Neural progenitor cell (in vitro differentiated cells): ENCODE data around the gene CEBPZ. TPM values are rescaled to one million over a fixed set of nuclear protein-coding genes. Genes with fewer than 3 reads are reported as not detected.
"Not testable (repeated sequence)": the region's sequence is repeated elsewhere in the genome, so short reads cannot be mapped to it uniquely, and the experiment has no call there.

Source experiments
- DNase-seq: peaks from one replicate; pipeline ENCODE4 v3.0.0-alpha.2; 2016; ENCODE audit warnings: low spot score
- H2AFZ ChIP-seq: fragments of 200-600 bp; sonication (generic); replicated peaks from 2 replicates; pipeline ENCODE4 v1.6.1; 2016; ENCODE audit warnings: antibody characterized with exemption
- H3F3A ChIP-seq: fragments of 200-600 bp; sonication (generic); 2 replicates; pipeline ENCODE4 v1.6.1; 2016; ENCODE audit warnings: antibody characterized with exemption, low read depth
- H3K27ac ChIP-seq: fragments of 200-600 bp; sonication (generic); 2 replicates; pipeline ENCODE4 v1.5.1; 2016; ENCODE audit warnings: mild to moderate bottlenecking
- H3K27me3 ChIP-seq: fragments of 200-600 bp; sonication (generic); 2 replicates; pipeline ENCODE4 v1.6.1; 2016; ENCODE audit warnings: mild to moderate bottlenecking, moderate library complexity
- H3K36me3 ChIP-seq: fragments of 200-600 bp; sonication (generic); 2 replicates; pipeline ENCODE4 v1.5.1; 2016
- H3K4me1 ChIP-seq: fragments of 200-600 bp; sonication (generic); 2 replicates; pipeline ENCODE4 v1.6.1; 2016; ENCODE audit warnings: mixed run types
- H3K4me2 ChIP-seq: fragments of 200-600 bp; sonication (generic); 2 replicates; pipeline ENCODE4 v1.6.1; 2016
- H3K4me3 ChIP-seq: fragments of 200-600 bp; sonication (generic); 2 replicates; pipeline ENCODE4 v1.5.1; 2016
- H3K79me2 ChIP-seq: fragments of 200-600 bp; sonication (generic); 2 replicates; pipeline ENCODE4 v1.6.1; 2016; ENCODE audit warnings: low read depth
- H3K9ac ChIP-seq: fragments of 200-600 bp; sonication (generic); 2 replicates; pipeline ENCODE4 v1.6.1; 2016
- H3K9me3 ChIP-seq: fragments of 200-600 bp; sonication (generic); 2 replicates; pipeline ENCODE4 v1.5.1; 2016; ENCODE audit warnings: low read depth
- H4K20me1 ChIP-seq: fragments of 200-600 bp; sonication (generic); 2 replicates; pipeline ENCODE4 v1.6.1; 2016; ENCODE audit warnings: low read depth
- H3K27ac Mint-ChIP-seq: 3 replicates; pipeline ENCODE4 v1.8.0; 2021; ENCODE audit warnings: mixed read lengths
- H3K27me3 Mint-ChIP-seq: 2 replicates; pipeline ENCODE4 v1.8.0; 2022; ENCODE audit warnings: low read depth, mild to moderate bottlenecking, inconsistent platforms, moderate library complexity, mixed read lengths; ENCODE audit not compliant: insufficient read depth
- H3K36me3 Mint-ChIP-seq: 3 replicates; pipeline ENCODE4 v1.8.0; 2021; ENCODE audit warnings: mixed read lengths
- H3K4me1 Mint-ChIP-seq: 3 replicates; pipeline ENCODE4 v1.8.0; 2021; ENCODE audit warnings: mixed read lengths
- H3K4me3 Mint-ChIP-seq: 3 replicates; pipeline ENCODE4 v1.8.0; 2021; ENCODE audit warnings: mild to moderate bottlenecking, moderate library complexity, mixed read lengths
- H3K9me3 Mint-ChIP-seq: 3 replicates; pipeline ENCODE4 v1.8.0; 2020; ENCODE audit warnings: mixed read lengths
- CTCF ChIP-seq: fragments of 200-600 bp; sonication (generic); IDR thresholded peaks from 2 replicates; pipeline ENCODE4 v1.5.1; 2017; ENCODE audit warnings: antibody characterized with exemption, mild to moderate bottlenecking
- EZH2 ChIP-seq: fragments of 200-600 bp; sonication (generic); IDR thresholded peaks from 2 replicates; pipeline ENCODE4 v1.6.1; 2017; ENCODE audit warnings: antibody characterized with exemption, mild to moderate bottlenecking, moderate library complexity
- EZH2phosphoT487 ChIP-seq: fragments of 200-600 bp; sonication (generic); IDR thresholded peaks from 2 replicates; pipeline ENCODE4 v1.6.1; 2017; ENCODE audit warnings: antibody characterized with exemption
- total RNA-seq: library from RNA; depleted of rRNA; stranded (reverse); fragments of >200 nt; gene quantifications from 2 replicates; pipeline ENCODE4 v1.2.3, GENCODE V29; 2015; ENCODE audit warnings: low replicate concordance

The CEBPZ gene
- total RNA-seq, 1 donor from 2014 or later = 86.6 TPM

- H2AFZ ChIP-seq = no peak within 1 kb of the TSS
Measured at GRCh38 chr2:37196320-37197195, 34.8 kb downstream of the CEBPZ start, which contains the start of gene CEBPZOS. Gene CEBPZOS, plus strand, starts transcription at chr2:37196496. Its CDS starts 3,209 bp downstream, at chr2:37199705.

GRCh38 chr2:37195862-37196319 is 35.5 kb downstream of the CEBPZ start:
- not testable (repeated sequence) for H4K20me1 ChIP-seq, H3K9ac ChIP-seq, DNase-seq, H3K79me2 ChIP-seq, H3K4me2 ChIP-seq, H3K4me1 Mint-ChIP-seq, H3K36me3 Mint-ChIP-seq, H3K27ac ChIP-seq, H3K27ac Mint-ChIP-seq, H3K27me3 Mint-ChIP-seq, H3K27me3 ChIP-seq, H3K9me3 Mint-ChIP-seq, H2AFZ ChIP-seq, H3K36me3 ChIP-seq, H3K9me3 ChIP-seq
- H3F3A ChIP-seq = peaks cover 31% of the 10 kb centered on the region
- H3K4me3 Mint-ChIP-seq = peak overlapping the region; percentile 91
- peak overlapping the region; percentile 47 for H3K4me3 ChIP-seq
- H3K4me1 ChIP-seq = peaks cover 31% of the 10 kb centered on the region

More at GRCh38 chr2:37196320-37197195, 34.8 kb downstream of the CEBPZ start, which contains the start of gene CEBPZOS:
- Mint-ChIP-seq H3K36me3 (peaks cover 7% of the 10 kb centered on the region), H3K9me3 (peaks cover 3% of the 10 kb centered on the region), H3K4me3 (peak within 1 kb of the TSS; percentile 91), H3K27ac (no peak within 1 kb of the TSS), H3K27me3 (no peaks in the 10 kb centered on the region), H3K4me1 (peaks cover 3% of the 10 kb centered on the region)
- TF ChIP-seq EZH2 (no peak), CTCF (no peak), EZH2phosphoT487 (no peak)
- Histone ChIP-seq H3K36me3 (peaks cover 3% of the 10 kb centered on the region), H3K79me2 (peaks cover 7% of the 10 kb centered on the region), H3K9ac (no peak within 1 kb of the TSS), H3K27ac (no peak within 1 kb of the TSS), H4K20me1 (no peaks in the 10 kb centered on the region), H3K4me1 (peaks cover 25% of the 10 kb centered on the region), H3K4me3 (peak within 1 kb of the TSS; percentile 47), H3K27me3 (no peaks in the 10 kb centered on the region), H3K9me3 (no peaks in the 10 kb centered on the region), H3F3A (peaks cover 29% of the 10 kb centered on the region), H3K4me2 (peak within 1 kb of the TSS; percentile 51)
- peak; percentile 46 for DNase-seq

- H3F3A ChIP-seq = peaks cover 31% of the 10 kb centered on the region
- H3K27me3 ChIP-seq = no peaks in the 10 kb centered on the region
- peaks cover 21% of the 10 kb centered on the region for H3K4me1 ChIP-seq
- H4K20me1 ChIP-seq = no peaks in the 10 kb centered on the region
- peak; percentile 87 for TF ChIP-seq EZH2phosphoT487
- no peak for TF ChIP-seq EZH2
- no peak for TF ChIP-seq CTCF
- no peaks in the 10 kb centered on the region for H3K36me3 Mint-ChIP-seq
- no peak overlapping the region for H3K4me3 Mint-ChIP-seq
- H2AFZ ChIP-seq = no peak overlapping the region
- peak overlapping the region; percentile 22 for H3K4me2 ChIP-seq
- no peak overlapping the region for H3K4me3 ChIP-seq
- no peaks in the 10 kb centered on the region for H3K36me3 ChIP-seq
- H3K27ac Mint-ChIP-seq = no peak overlapping the region
- H3K9me3 ChIP-seq = no peaks in the 10 kb centered on the region
- H3K27me3 Mint-ChIP-seq = no peaks in the 10 kb centered on the region
- H3K79me2 ChIP-seq = peaks cover 4% of the 10 kb centered on the region
- peaks cover 3% of the 10 kb centered on the region for H3K9me3 Mint-ChIP-seq
- H3K9ac ChIP-seq = no peak overlapping the region
- H3K4me1 Mint-ChIP-seq = peaks cover 9% of the 10 kb centered on the region
- DNase-seq = peak; percentile 5
- H3K27ac ChIP-seq = no peak overlapping the region
Measured at GRCh38 chr2:37192551-37192950, 38.8 kb downstream of the CEBPZ start.

GRCh38 chr2:37191747-37192146 is 39.6 kb downstream of the CEBPZ start:
- no peak overlapping the region for H3K9ac ChIP-seq
- H2AFZ ChIP-seq = peak overlapping the region; percentile 61
- no peak overlapping the region for H3K27ac ChIP-seq
- H3K27me3 ChIP-seq = no peaks in the 10 kb centered on the region
- H4K20me1 ChIP-seq = no peaks in the 10 kb centered on the region
- no peak for TF ChIP-seq EZH2phosphoT487
- TF ChIP-seq CTCF = no peak
- no peak for TF ChIP-seq EZH2
- no peak overlapping the region for H3K4me3 ChIP-seq
- peaks cover 9% of the 10 kb centered on the region for H3K4me1 Mint-ChIP-seq
- peaks cover 21% of the 10 kb centered on the region for H3K4me1 ChIP-seq
- H3F3A ChIP-seq = peaks cover 31% of the 10 kb centered on the region
- DNase-seq = peak; percentile 23
- peak overlapping the region; percentile 22 for H3K4me2 ChIP-seq
- no peaks in the 10 kb centered on the region for H3K9me3 ChIP-seq
- no peaks in the 10 kb centered on the region for H3K79me2 ChIP-seq
- H3K27ac Mint-ChIP-seq = no peak overlapping the region
- no peaks in the 10 kb centered on the region for H3K36me3 Mint-ChIP-seq
- H3K27me3 Mint-ChIP-seq = no peaks in the 10 kb centered on the region
- H3K36me3 ChIP-seq = no peaks in the 10 kb centered on the region
- H3K4me3 Mint-ChIP-seq = no peak overlapping the region
- peaks cover 3% of the 10 kb centered on the region for H3K9me3 Mint-ChIP-seq
